IPS DF 19.7 (cell line): ENCODE measurements around the gene FBXW7.

Source experiments
- DNase-seq: peaks from one replicate; pipeline ENCODE4 v3.0.0-alpha.2; 2013; ENCODE audit warnings: low read depth, low spot score

FBXW7 gene

DNA sequence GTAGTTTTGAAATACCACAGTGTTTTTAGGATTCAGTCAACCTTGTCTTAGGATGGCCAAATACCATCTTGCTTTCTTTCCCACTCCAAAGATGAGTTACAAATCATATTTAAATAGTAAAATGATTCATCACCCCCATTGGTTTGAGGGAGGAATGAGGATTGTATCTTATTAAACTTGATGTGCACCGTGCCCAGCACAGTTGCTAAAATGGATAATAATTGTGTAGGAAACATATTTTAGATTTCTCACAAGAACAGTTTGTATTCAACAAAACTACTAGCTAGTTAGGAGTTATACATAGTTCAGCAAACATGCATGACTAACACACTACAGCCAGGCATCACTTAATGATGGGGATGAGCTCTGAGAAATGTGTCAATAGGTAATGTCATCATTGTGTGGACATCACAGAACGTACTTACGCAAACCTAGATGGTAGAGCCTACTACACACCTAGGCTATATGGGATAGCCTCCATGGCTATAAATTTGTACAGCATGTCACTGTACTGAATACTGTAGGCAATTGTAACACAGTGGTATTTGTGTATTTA lies 245.4 kb downstream of the FBXW7 start:
- DNase-seq: no peak

DNA sequence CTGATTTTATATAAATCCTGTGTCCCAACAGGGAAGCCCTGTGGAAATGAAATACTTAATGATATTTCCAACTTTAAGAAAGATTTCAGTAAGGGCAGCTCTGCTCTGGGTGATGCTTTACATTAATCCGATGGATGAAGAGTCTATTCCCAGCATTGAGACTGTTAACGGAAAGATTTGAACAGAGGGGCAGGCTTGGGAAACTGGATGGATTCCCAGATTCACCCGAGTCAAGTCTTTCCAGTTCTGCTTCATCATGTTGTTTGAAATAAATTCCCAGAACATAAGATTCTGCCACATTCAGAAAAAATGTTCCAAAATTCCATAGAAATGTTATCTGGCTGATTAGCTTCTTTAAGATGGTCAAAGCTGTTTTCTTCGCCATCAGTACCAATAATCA lies 246.0 kb downstream of the FBXW7 start:
- DNase-seq: no peak

DNA sequence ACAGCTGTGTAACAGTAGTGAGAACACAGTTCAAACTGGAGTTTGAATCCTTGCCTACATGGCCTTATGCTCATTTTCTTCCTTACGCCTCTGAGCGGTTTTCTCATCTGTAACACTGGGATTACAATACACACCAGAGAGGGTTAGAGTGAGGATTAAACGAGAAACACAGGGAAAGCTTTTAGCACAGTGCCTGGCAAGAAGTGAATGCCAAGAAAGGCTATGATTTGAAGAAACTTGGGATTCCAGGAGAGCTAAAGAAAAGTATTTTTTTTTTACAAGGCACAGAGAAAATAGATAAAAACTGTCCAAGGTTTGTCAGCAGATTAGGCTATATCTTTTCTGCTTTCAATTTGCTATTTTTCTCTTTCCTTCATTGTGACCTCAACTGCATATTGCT lies 246.4 kb downstream of the FBXW7 start:
- no peak for DNase-seq

DNA sequence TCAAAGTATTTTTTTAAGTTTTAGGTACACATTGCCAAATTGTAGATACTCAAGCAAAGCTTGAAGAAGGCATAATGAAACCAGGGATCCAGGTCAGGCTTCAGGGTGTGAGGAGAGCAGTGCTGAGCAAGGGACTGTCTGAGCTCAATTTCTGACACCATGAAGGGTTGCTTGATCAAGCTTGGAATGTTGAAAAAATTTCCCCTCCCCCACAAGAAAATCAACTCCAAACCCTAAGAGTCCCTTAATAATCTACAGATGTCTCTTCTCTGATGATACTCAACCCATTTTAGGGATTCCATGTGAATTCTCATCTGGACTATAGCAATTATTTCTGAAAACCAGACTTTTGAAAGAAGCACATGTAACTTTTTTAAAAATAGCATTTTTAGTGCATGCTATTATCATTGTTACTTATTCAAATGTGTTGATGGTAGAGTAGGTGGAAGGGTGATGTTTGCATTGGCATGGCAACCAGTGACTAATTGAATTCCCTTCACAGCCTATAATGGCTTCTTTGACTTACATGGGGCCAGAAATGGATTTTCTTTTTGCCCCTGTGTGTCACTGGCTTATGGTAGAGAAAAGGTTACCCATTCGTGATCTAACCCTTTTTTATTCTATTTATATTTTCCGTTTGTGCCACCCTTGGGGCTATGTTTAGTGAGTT lies 252.0 kb downstream of the FBXW7 start:
- DNase-seq: no peak

DNA sequence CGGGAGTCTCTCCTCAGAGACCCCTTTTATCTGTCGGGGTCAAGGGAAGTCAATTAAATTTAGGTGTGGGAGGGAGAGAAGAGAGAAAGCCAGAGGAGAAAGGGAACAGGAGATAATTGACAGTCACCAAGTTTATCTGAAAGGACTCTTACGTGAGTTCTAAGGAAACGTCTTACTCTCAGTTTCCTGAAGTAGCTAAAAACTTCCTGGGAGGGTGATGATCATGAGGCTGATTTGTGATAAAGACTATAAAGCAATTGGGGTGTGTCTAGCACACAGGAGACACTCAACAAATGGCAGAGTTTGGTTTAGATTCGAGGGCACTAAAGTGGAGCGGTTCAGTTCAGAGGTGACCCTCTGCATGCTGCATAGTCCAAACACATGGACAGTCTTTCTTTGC lies 254.1 kb downstream of the FBXW7 start:
- no peak for DNase-seq

DNA sequence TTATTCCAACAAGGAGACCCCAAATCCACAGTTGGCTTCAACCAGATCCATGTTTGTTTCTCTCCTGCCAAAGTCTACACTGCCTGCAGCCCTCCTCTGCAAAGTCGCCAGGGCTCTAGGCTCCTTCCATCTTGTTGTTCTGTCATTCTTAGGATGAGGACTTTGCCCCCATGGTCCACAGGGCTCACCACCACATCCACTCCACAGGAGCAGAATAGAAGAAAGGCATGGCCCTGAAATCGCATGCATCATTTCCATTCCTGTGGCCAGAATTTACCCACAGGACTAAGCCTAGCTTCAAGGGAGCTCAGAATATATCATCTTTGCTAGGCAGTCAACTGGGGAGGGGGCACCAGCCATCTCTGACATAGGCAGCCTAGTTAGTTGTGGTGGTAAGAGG lies 254.7 kb downstream of the FBXW7 start:
- no peak for DNase-seq

DNA sequence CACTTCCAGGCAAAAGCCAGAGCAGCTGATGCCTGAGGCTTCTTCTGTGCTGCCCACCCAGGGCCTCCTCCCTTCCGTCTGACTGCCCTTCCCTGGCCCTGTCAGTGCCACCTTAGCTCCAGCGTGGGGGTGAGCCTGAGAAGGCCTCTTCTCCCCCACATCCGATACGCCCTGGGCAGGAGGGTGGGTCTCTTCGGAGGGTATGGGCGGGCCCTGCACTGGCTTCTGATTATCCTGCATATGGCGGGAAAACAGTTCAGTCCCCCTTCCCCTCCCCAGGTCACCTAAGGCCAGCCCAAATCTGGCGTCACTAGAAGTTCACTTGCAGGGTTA lies 256.7 kb downstream of the FBXW7 start:
- DNase-seq: no peak

DNA sequence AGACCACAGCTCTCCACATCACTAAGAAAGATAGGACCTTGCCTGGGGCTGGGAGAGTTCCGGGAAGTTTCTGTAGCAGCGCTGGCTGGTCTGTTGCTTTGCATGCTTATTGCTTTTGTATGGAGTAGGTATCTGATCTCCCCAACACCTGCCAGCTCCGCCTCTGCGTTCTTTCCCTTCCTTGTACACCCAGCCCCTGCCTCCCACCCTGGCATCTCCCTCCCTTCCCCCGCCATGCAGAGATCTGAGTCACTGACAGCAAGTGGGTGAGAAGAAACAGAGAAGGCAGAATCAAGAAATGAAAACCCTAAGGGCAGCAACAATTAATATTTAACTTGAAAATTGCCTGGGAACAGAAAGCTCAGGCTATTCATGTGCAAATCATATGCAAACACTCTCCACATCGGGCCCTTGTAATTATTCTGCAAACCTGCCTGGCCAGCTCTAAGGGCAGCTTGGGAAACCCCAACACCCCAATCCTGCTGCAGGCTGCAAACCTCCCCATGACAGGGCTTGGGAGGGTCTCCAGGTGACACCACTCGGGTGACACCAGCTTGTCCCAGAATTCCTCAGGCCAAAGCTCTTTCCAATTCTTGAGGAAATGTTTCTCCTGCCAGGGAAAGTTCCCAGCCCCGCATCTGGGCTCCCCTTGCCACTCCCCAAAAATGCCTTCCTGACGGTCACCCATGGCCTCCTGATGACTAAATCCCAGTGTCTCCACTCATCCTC lies 257.2 kb downstream of the FBXW7 start:
- no peak for DNase-seq

DNA sequence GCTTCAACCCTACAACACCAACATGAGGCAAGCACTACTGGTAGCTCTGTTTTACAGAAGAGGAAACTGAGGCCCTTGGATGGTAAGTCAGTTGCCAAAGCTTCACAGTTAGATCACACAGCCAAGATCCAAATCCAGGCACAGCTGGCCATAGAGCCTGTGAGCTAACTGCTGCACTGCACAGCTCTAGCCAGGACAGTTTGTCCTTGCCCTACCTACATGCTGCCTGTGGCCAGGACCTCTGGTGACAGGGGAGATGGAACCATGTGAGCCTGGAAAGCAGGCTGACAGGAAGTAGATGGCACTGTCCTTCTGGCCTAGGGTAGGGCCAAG lies 257.8 kb downstream of the FBXW7 start:
- no peak for DNase-seq

DNA sequence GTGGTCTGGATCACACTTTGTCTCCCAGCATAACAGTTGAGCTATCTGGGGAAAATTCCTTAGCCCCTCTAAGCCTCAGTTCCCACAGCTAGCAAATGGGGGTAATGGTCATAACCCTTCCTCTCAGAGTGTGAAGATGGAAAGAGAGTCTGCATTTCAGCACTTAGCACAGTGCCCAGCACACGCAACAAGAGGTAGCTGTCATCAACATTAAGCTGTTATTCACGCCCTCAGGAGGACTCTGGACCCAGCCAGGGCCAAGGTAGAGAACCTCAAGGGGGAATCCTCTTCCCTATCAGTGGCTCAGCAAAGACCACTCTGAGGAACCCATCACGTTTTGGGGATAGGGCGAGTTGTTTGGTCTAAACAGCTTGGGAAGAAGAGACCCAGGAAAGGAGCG lies 258.6 kb downstream of the FBXW7 start:
- no peak for DNase-seq

DNA sequence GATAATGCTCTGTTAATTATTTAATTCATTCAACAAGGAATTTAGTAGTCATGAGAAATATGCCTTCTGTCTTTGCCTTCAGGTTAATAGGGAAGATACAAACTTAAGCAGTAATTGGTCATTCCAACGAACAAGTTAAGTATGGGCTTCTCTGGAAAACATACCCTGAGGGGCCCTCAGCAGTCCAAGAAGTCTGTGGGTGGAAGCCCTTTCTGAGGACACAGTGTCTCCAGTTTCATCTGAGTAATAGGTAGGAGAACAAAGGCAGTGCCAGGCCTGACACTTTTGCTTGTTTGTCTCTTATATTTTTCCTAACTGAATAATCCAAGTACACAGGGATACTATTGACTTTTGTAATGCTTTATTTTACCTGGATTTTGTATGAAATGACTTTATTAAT lies 262.5 kb downstream of the FBXW7 start:
- DNase-seq: no peak
